Measurements from ENCODE around the gene NSDHL. TPM values are rescaled to one million over a fixed set of nuclear protein-coding genes. Genes with fewer than 3 reads are reported as not detected.

NSDHL gene
- total and polyA plus RNA-seq, 8 donors = 15.0 to 42.5 (median 18.3) TPM

DNA sequence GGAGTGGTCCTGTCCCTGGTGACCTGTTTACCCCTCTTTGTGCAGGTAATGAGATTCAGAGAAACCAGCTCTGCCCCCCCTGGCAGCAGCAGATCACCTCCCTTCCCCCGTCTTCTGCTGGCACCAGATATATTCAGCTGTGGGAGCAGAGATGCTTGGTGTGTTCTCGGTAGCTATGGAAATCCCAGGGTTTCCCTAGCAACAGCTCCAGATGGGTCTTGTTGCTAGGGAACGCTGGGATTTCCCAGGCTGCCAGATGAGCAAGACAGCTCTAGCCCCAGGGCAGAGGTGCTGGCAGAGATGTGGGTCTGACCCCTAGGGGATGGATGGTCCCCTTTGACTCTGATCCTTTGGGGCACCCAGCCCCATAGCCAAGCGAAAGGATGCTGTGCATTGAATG lies 20.5 kb upstream of the NSDHL start:
- TF ChIP-seq, protein P1, sequence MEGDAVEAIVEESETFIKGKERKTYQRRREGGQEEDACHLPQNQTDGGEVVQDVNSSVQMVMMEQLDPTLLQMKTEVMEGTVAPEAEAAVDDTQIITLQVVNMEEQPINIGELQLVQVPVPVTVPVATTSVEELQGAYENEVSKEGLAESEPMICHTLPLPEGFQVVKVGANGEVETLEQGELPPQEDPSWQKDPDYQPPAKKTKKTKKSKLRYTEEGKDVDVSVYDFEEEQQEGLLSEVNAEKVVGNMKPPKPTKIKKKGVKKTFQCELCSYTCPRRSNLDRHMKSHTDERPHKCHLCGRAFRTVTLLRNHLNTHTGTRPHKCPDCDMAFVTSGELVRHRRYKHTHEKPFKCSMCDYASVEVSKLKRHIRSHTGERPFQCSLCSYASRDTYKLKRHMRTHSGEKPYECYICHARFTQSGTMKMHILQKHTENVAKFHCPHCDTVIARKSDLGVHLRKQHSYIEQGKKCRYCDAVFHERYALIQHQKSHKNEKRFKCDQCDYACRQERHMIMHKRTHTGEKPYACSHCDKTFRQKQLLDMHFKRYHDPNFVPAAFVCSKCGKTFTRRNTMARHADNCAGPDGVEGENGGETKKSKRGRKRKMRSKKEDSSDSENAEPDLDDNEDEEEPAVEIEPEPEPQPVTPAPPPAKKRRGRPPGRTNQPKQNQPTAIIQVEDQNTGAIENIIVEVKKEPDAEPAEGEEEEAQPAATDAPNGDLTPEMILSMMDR (IDR thresholded peaks at IDR 0.05) = no peak
- Histone ChIP-seq H3K9me3 (no peaks in the 10 kb centered on the region), H3K36me3 (no peaks in the 10 kb centered on the region), H3K4me3 (no peak overlapping the region), H3K27ac (no peak overlapping the region), H3K27me3 (no peaks in the 10 kb centered on the region), H3K4me1 (no peaks in the 10 kb centered on the region)
- ATAC-seq (no peak), DNase-seq (no peak)
- intact Hi-C loops (cut with DNase I) = no loop called here

DNA sequence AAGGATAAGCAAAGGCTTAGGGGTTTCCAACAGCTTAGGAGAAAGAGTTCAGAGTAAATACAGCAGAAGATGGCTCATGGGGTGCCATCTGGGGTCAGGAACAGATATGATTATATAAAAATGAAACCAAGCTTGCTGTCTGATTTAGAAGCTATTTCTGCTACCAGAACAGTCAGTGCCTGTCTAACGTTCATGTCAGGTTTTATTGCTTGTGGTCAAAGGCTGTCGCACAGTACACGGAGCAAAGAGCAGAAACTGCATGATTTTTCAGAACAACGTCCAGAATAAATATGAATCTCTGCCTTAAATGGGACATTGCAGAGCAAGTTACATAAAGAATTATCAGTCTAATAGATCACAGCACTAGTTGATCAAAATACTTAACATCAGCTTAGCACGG lies 17.7 kb upstream of the NSDHL start:
- TF ChIP-seq, protein P1 (IDR thresholded peaks at IDR 0.05) = no peak
- no peaks in the 10 kb centered on the region for H3K9me3 ChIP-seq
- H3K27ac ChIP-seq = no peak overlapping the region
- DNase-seq (no peak), ATAC-seq (no peak)
- H3K4me1 ChIP-seq = no peaks in the 10 kb centered on the region
- no peaks in the 10 kb centered on the region for H3K27me3 ChIP-seq
- H3K36me3 ChIP-seq = no peaks in the 10 kb centered on the region
- intact Hi-C loops (cut with DNase I) = no loop called here
- H3K4me3 ChIP-seq = no peak overlapping the region

DNA sequence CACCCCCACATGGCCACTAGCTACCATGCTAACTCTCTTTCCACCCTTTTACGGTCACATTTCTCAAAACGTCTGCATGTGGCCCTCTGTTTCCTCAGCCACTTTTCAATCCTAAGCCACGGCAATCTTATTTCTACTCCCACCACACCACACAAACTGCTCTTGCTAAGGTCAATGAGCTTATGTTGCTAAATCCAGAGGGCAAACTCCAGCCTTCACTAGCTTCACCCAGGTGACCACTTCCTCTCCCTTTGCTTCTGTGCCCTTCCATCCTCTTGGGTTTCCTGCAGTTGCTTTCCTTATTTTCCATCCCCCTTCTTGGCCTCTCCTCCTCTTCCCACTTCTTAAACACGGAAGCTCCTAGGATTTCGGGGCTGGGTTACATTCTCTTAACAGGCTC lies 16.8 kb upstream of the NSDHL start:
- DNase-seq = no peak
- Histone ChIP-seq H3K36me3 (no peaks in the 10 kb centered on the region), H3K4me1 (no peaks in the 10 kb centered on the region), H3K9me3 (no peaks in the 10 kb centered on the region), H3K4me3 (no peak overlapping the region), H3K27me3 (no peaks in the 10 kb centered on the region), H3K27ac (no peak overlapping the region)
- intact Hi-C loops (cut with DNase I) = no loop called here
- no peak for ATAC-seq
- TF ChIP-seq, protein P1 (IDR thresholded peaks at IDR 0.05) = no peak

DNA sequence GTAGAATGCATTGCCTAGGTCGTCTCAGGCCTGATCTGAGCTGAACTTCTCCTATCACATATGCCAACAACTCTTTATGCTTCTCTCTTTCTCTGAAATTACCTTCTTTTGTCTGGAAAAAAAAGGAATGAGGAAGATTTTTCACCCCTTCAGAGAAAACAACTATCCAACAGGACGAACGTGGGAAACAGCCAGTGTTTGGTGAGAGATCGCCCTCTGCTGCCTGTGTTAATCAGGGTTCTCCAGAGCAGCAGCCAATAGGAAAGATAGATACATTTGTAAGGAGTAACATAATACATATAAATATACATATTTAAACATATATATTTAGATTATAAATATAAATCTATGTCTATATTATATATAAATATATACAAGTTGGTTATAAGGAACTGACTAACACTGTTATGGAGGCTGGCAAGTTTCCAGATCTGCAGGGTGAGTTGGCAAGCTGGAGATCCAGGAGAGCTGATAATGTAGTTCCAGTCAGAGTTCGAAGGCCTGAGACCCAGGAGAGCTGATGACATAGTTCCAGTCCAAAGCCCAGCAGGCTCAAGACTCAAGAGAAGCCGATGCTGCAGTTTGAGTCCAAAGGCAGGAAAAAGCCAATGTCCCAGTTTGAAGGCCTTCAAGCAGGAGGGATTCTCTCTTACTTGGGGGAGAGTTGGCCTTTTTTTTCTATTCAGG lies 13.6 kb upstream of the NSDHL start:
- ATAC-seq = peak; percentile 50

DNA sequence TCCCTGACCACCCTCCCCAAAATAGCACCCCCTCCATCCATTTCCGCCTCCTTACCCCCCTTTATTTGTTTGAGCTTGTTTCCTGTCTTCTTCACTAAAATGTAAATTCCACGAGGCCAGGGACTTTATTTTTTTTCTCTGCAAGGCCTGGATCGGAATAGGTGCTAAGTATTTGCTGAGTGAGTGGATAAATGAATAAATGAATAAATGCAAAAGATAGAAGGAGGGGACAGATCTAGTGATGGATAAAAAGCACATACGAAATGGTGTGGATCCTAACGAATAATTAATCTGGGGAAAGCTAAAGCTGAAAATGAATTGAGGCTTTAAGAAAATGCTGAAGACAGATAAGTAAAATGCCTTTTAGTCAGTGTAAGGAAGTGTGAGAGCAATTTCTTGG lies 12.5 kb upstream of the NSDHL start:
- no peak overlapping the region for H3K27ac ChIP-seq
- no peak overlapping the region for H3K4me3 ChIP-seq
- no peaks in the 10 kb centered on the region for H3K9me3 ChIP-seq
- H3K4me1 ChIP-seq = no peaks in the 10 kb centered on the region
- H3K27me3 ChIP-seq = no peaks in the 10 kb centered on the region
- ATAC-seq = no peak
- DNase-seq = no peak
- no peaks in the 10 kb centered on the region for H3K36me3 ChIP-seq
- TF ChIP-seq, protein P1 (IDR thresholded peaks at IDR 0.05) = no peak
- intact Hi-C loops (cut with DNase I) = no loop called here

More for the DNA sequence above, 13.6 kb upstream of the NSDHL start:
- Histone ChIP-seq H3K27ac (no peak overlapping the region), H3K36me3 (no peaks in the 10 kb centered on the region), H3K9me3 (no peaks in the 10 kb centered on the region), H3K4me3 (no peak overlapping the region), H3K4me1 (no peaks in the 10 kb centered on the region), H3K27me3 (no peaks in the 10 kb centered on the region)
- peak in 1 of 4 donors; percentile 15 for DNase-seq
- intact Hi-C loops (cut with DNase I) = no loop called here
- TF ChIP-seq, protein P1 (IDR thresholded peaks at IDR 0.05) = peak in 1 of 2 donors; percentile 12
